Measurements from ENCODE around the gene BMPER.

Gene BMPER

DNA sequence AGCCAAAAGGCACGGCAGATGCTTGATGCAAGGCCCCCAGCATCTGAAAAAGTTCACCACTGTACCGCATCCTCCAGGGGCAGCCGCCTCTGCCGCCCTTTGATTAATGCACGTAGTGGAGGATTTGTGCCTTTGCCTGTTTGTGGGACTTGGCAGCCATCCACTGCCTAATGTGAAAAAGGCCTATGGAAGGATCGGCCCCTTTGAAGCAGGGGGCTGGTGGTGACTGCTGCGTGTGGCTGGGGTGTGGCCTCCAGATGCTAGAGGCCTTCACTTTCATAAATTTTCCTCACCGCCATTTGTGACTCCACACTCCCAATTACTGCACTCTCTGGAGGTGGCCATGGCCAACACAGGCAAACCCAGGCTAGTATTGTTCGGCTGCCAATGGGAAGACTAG, 226.0 kb downstream of the BMPER start:
- no peak for DNase-seq (ENCODE audit: low read depth in 2 of 2, low spot score in 1 of 2)

DNA sequence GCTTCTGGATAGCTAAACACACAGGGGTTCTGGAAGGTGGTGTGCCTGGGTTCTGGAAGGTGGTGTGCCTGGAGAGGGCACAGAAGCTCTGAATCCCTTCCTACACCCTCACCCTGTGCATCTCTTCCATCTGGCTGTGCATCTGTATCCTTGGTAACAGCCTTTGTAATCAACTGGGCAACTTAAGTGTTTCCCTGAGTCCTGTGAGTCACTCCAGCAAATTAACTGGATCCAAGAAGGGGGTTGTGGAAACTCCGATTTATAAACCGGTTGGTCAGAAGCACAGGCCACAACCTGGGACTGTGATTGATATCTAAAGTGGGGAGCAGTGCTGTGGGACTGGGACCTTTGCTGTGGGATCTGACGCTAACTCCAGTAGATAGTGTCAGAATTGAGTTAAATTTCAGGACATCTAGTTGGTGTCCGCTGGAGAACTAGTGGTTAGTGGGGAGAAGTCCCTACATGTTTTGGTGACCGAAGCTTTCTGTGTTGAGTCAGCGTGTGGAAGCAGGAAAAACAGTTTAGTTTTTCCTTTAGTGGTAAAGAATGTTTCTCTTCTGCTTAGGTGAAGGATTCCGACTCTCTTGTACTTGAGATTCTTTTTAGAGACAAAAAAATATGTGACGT, 228.1 kb downstream of the BMPER start:
- DNase-seq (ENCODE audit: low read depth in 2 of 2, low spot score in 1 of 2) = no peak

DNA sequence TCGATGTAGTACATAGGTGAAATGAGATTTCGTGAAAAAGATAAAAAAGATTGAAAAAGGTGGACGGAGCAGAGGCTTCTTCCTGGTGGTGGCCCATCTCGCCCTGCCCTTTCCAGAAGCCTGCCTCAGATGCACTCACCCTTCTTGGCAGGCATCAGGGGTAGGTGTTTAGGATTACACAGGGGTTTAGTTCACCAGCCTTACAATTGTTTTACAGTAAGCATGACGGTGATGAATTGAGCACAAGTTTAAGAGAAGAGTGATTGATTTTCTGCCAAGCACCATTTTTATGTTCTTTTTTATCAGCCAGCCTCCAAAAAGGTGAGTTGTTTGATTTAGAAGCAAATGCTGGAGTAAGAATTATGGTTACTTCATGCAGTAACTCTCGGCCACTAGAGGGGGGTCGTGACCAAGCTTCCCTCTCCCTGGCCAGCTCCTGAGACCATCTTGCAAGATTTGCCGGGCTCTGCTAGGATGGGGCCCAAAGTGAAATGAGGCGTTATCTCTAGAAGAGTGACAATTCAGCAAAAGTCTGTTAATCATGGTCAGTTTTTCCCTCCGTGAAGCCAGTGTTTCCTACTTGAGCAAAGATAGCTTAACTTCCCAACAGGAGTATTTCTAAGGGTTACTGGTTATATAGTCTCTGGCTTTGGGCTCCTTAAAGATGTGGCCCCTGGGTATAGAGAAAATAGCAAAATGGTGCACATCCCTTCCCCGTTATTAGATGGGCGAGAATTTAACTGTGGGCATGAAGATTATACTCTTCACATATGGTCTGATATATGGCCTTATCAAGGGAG, 228.8 kb downstream of the BMPER start:
- DNase-seq (ENCODE audit: low read depth in 2 of 2, low spot score in 1 of 2) = no peak

DNA sequence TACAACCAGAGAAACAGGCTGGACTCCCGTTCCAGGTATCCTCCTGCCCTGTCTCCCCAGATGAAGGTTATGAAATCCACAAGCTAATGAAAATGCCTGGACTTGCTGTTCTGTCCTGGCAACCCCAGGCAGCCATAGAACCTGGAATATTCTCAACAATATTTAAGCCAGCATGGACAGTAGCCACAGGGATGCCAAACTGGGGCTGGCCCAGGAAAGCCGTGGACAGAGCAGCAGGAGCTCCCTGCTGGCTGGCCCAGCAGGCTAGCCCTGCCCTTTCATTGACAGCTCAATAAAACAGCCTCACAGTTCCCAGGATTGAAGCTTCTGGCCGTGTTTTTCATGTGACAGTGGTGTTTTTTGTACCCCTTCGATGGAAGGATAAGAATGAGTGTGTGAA, 230.6 kb downstream of the BMPER start:
- no peak for DNase-seq (ENCODE audit: low read depth in 2 of 2, low spot score in 1 of 2)

DNA sequence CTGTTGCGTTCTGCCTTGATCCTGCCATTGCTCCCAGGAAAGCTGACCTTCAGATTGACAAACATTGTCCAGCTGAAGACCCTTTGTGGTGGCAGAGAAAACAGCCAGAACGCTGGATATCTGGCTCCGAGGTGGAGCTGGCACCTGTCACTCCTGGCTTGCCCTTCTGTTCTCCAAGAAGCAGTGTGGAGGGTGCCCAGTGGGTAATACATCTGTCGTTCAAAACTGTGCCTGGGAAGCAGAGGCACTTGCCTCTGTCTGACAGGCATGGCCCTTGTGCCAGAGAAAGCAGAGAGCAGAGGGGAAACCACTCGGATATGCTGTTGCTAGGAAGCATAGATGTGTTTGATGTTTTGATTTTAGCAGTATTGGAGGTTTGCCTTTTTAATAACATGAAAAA, 231.4 kb downstream of the BMPER start:
- DNase-seq (ENCODE audit: low read depth in 2 of 2, low spot score in 1 of 2) = no peak

DNA sequence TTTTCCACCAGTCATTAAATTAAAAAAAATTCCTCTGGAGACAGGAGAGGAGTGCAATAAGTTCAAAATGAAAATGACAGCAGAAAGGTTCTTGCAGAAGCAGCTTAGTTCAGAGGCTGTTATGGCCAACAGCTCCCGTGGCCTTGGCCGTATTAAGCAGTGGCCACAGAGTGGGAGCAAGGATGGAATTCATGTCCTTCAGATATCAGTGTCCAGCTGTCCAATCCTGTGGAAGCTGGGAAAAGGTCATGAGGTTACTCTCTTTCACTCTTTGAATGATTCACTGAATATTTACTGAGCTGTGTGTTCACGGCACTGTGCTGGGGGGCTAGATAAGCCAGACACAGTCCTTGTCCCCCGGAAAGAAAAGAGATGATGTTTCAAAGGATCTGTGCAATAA, 231.8 kb downstream of the BMPER start:
- DNase-seq (ENCODE audit: low read depth in 2 of 2, low spot score in 1 of 2) = no peak

DNA sequence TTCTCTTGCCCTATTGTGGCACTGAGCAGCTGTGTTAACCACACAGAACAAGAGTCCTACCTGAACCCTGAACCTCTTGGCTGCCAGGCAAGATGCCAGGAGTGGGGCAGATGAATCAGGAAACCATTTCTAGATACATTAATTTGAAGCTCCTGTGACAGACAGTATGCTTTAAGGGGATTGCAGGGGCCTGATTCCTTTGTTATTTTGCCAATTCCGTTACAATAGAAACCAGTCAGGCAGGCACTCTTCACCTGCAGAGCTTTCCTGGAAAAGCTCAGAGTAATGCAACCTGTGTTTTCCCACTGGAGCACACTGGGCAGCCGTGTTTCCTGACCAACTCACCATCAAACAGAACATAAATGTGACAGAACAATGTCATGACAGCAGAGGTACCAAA, 233.1 kb downstream of the BMPER start:
- DNase-seq (ENCODE audit: low read depth in 2 of 2, low spot score in 1 of 2) = no peak

DNA sequence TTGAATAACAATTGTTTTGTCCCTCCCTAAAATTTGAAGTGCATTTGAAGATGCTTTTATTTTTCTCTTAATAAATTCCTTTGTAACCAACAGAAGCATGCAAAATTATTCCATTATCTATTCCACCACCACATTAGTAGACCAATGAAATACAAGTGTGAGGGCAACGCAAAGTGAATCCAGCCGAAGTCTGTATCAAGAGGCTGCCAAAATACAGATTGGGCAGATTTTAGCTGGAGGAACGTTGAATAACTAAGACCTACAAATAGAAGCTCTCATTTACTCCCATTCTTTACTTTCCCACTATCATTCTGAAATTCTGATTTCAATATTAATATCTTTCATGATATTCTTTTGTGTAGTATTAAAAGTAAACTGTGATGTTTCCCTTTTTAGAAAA, 233.7 kb downstream of the BMPER start:
- DNase-seq (ENCODE audit: low read depth in 2 of 2, low spot score in 1 of 2) = no peak

DNA sequence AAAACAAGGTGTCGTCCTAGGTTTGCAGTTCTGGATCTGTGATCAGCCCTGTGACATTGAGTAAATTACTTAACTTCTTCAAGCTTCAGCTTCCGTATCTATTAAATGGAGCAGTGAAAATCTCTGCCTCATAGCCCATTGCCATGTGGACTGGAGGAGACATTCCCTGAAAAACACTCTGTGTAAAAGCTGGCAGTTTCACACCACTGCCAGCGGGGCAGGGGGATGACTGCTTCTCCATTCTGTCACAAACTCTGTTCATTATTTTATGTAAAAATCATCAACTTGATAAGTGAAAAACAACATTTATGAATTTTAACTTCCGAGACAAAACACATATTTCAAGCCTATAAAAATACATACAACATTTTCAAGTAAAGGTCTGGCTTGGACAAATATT, 234.7 kb downstream of the BMPER start:
- no peak for DNase-seq (ENCODE audit: low read depth in 2 of 2, low spot score in 1 of 2)

DNA sequence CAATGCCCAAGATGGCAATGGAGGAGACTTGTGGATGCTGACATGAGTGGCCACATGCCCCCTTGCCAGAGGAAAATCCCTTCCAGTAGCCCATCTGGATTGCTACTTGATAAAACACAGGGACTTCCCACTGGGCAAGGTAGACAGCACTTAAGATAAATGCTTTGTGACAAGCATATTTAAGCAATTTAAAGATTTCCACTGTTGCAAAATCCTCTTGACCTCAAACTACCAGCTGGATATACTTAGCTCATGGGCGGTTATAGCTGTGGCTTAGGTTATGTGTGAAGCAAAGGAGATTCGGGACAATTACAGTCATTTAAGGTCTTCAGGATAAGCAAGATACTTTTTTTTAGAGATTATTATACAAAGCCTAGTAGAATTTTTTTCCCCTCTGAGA, 238.1 kb downstream of the BMPER start:
- DNase-seq (ENCODE audit: low read depth in 2 of 2, low spot score in 1 of 2) = no peak

DNA sequence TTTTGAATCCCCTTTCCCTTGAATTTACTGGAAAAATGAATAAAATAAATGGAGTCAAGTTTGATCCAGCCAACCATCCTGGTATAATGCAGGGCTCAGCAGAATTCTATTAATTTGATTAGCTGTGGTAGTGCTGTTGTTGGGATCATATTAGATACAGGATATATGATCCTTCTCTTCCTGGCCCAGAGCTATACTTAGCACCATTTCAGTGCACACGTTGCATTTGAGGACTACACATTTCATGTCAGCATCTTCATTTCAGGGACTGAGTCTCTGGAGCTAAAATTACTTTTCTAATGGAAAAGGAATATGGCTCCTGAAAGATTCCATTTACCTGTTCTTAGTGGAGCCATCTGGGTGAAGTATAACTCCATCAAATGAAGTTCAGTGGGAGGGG, 240.3 kb downstream of the BMPER start:
- DNase-seq (ENCODE audit: low read depth in 2 of 2, low spot score in 1 of 2) = no peak

DNA sequence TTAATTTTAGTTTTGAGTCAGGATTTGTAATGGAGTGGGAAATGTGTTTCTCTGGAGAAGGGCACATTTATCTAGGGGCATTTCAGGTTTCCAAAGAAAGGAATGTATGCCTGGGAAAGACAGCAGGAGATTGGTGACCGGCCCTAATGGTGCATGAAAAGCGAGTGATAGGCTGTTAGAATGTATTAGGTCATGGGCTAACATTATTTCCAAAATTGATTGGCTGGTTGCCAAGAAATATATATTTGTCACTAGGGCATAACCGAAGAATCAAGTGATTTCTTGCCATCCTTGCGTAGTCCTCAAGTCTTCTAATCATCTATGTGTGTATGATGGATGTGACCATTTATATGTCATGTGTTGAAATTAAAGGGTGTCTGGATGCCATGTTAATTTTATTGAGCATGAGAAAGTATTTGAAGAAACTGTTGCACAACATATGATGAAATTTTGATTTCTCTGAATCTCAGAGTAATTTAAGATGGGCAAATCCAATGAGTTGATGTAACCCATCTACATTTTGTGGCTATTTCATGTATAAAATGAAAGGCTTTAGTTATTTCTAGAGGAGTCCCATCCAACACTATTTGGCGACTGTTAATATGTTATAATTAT, 248.4 kb downstream of the BMPER start:
- no peak for DNase-seq (ENCODE audit: low read depth in 2 of 2, low spot score in 1 of 2)

DNA sequence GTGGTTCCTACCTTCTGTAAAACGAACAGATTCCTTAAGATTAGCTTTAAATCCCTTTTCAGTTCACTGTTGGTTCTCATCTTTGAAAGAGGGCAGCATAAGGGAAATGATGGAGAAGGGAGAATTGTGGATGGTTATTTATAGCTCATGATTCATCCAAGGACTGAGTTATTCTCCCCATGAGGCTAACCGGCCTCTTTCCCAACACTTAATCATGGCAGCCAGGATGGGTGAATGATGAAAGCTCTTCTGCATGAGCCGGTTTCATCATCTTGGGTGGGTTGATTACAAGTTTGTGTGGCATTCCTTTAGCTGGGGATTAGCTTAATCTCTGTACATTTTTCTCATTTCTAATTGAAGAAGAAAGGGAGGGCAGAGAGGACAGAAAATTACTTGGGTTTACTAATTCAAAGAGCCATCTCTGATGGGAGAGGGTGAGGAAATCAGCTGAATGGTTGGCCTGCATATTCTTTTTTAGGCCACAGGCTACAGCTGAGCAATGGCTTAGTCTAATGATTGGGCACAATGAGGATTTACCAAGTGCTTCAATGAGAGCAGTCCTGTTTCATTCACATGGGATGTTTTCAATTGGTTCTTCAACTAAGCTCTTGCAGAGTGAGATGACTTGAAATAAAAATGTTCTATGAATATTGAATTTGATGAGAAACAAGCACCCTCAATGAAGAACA, 250.0 kb downstream of the BMPER start:
- DNase-seq (ENCODE audit: low read depth in 2 of 2, low spot score in 1 of 2) = no peak

DNA sequence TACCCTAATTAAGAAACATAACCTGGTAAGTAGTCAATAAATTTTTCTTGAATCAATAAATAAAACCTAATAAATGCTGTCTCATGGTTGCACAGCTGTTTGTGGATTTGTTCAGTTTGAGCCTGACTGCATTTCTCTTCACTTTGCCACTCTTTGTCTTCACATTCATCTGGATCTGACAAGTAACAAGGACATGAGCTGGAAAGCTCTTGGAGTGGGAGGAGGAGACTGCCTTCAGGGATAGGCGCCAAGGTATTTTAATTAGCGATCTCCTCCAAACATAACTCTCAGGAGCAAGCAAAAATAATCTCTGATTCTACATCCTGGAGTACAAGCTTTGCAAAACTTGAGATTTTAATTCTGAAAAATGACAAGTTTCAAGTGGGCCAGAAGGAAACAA, 251.0 kb downstream of the BMPER start:
- no peak for DNase-seq (ENCODE audit: low read depth in 2 of 2, low spot score in 1 of 2)

DNA sequence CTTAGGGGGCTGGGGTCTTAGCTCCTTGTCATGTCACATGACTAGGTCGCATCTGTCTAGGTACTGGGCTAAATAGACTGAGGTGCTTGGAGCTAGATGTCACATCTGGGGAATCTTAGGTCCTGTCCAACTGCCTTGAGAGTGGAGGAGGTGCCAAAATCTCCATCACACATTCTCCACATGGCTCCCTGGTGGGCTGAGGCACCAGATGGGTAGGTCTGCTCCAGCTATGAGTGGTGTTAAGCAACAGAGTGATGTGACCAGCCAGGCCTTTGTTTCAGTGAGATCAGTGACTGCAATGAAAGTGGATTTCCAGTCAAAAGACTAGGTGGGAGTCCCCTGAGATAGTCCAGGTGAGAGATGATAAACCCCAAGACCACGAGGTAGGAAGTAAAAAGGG, 251.8 kb downstream of the BMPER start:
- no peak for DNase-seq (ENCODE audit: low read depth in 2 of 2, low spot score in 1 of 2)

DNA sequence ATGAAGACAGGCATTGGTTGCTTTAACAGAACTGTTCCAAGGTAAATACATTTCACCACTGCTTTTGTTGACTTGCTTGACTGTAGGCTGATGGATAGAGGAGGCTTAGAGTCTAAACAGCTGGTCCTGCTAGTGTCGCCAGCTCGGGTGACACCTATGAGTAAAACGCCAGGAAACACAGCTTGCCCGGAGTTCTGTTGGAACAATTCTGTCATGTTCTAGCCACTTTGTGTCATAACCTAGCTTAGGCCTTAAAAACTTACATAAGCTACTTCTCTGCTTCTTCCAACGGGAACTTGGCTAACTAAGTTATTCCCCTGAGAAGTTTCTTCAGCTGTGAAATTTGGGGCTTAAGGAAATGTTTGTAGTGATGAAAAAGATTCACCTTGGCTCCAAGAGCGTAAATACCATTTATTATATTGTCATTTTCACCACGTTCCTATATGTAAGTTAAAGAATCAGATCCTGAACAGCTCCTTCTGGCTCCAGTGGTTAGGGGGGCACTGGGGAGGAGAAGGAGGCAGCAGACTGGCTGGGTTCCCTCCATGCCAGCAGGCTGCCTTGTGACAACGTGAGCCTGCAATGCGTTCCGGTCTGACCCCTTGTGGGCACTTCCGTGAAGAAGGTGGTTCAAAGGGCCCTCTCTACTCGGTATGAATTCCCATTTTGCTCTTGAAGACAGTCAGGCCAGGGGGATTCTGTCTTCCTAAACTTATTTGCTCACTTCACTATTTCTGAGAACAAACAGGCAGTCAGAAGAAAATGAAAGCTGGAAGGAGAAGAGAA, 253.2 kb downstream of the BMPER start:
- no peak for DNase-seq (ENCODE audit: low read depth in 2 of 2, low spot score in 1 of 2)

DNA sequence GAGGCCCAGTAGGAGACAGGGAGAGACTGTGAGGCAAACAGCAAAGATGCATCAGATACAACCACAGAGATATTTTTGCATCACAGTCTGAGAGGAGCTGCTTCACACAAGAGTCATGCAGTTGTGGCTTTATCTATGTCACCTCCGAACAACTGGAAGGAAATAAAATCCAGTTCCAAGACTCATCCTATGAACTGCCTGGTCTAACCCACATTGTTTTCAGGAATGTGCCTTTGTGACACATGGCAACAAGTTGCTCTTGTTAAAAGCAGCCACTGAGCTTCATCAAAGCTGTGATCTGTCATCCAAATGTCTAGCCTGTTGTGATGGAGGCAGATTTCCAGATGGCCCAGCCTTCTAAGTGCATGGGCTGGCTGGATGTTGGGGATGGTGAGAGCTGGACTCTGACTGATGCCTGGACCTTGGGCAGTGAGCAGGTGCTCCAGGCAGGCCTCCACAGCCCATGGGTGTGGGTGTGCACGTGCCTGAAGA, 255.0 kb downstream of the BMPER start:
- no peak for DNase-seq (ENCODE audit: low read depth in 2 of 2, low spot score in 1 of 2)

DNA sequence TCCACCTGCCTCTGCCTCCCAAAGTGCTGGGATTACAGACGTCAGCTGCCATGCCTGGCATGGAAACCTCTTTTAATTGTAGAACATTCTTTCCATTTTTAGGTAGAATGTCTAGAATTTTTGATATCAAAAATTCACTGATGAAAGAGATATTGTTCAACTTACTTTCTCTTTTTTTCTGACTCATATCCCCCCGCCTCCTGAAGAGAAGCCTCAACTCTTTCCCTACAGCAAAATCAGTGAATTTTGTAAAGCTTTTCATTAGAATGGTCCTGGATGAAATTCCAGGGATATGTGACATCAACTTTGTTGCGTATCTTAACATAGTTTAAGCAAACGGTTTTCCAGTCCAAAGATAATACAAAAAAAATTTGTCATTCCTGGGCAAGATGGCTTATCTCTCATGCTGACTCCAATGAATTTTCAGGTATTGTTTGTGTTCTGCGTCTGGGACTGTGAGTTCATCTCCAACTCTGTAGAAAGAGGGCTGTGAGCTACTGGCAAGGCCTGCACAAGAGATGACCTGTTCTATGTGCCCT, 256.8 kb downstream of the BMPER start:
- DNase-seq (ENCODE audit: low read depth in 2 of 2, low spot score in 1 of 2) = no peak

DNA sequence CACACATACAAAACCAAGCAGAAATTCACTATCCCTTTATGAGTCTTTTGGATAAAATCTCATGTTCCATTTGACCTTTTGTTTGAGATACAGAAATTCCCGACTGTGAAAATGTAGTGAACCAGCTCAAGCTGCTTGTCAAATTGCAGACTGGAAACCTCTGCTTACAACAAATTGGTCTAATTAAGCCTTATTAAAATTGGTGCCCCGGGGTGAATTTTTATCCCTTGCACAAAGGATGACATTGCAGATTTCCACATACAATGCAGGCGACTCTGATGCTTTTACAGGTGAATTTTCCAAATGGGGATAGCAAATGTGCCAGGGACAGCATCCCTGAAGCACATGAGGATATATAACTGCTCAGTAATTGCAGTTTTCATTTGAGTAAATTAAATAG, 257.3 kb downstream of the BMPER start:
- DNase-seq (ENCODE audit: low read depth in 2 of 2, low spot score in 1 of 2) = no peak

DNA sequence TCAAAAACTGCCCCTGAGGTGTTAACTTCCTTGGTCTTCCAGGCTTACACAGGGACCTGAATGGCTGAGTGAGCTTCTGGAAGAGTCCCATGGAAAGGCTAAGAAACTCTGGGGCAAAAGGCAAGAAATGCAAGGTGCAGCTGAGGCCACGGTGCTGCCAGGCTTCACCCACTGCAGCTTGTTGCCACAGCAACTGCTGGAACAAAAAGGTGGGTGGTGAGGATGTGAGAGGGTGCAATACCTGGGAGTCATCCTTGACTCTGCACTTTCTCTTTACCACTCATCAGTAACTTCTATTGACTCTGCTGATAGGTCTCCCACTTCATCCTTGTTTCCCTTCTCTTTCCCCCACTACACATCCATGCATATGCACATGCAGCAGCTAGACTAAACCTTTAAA, 258.6 kb downstream of the BMPER start:
- DNase-seq (ENCODE audit: low read depth in 2 of 2, low spot score in 1 of 2) = no peak

DNA sequence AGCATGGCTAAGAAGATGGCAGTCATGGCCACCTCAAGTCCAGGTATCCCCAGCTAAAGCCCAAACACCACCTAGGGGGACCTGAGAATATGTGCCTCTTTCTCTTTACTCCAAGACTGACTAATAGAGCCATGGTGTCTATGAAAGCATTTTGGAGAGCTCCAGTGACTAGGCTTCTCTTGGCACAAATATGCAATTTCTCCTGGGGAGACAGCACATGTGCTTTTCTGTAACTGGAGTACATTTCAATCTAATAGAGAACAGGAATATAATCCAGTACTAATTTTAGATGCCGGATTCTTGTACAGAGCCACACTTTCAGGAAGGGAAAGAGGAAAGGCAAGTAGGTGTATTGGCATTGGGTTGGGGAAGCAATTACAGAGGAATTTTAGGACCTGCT, 260.1 kb downstream of the BMPER start:
- no peak for DNase-seq (ENCODE audit: low read depth in 2 of 2, low spot score in 1 of 2)

All from stimulated activated CD8-positive, alpha-beta memory T cell treated with anti-CD3 and anti-CD28 coated beads, Interleukin-4, amount 100 ng/mL, for 4 hours (primary cell).